HEK293T (cell line): ENCODE measurements around the gene ITGB5.

Source experiments
- CTCF ChIA-PET: fragments of 350-600 bp; formaldehyde crosslinking; extraction: SDS; loops from one replicate; lab custom pipeline; 2021; ENCODE audit warnings: antibody characterized with exemption, inconsistent platforms; lab: Yijun Ruan, JAX
- POLR2A ChIA-PET: fragments of 350-600 bp; formaldehyde crosslinking; extraction: SDS; loops from one replicate; lab custom pipeline; 2020; ENCODE audit warnings: antibody characterized with exemption, inconsistent platforms; lab: Yijun Ruan, JAX
- DNase-seq: peaks from one replicate; pipeline ENCODE4 v3.0.0; 2012; ENCODE audit warnings: mixed read lengths; ENCODE audit errors: extremely low spot score
- ARNT ChIP-seq: fragments of 450-650 bp; IDR thresholded peaks from 2 replicates; pipeline ENCODE4 v1.6.1; 2017; ENCODE audit warnings: mild to moderate bottlenecking
- BHLHE40 ChIP-seq: fragments of 450-650 bp; IDR thresholded peaks from 2 replicates; pipeline ENCODE4 v1.6.1; 2016; ENCODE audit warnings: mild to moderate bottlenecking, moderate library complexity, borderline replicate concordance
- CTBP1 ChIP-seq: fragments of 450-650 bp; IDR thresholded peaks from 2 replicates; pipeline ENCODE4 v1.6.1; 2016; ENCODE audit warnings: borderline replicate concordance
- ELF4 ChIP-seq: fragments of 450-650 bp; IDR thresholded peaks from 2 replicates; pipeline ENCODE4 v1.6.1; 2017; ENCODE audit warnings: antibody characterized with exemption
- FOXA1 ChIP-seq: fragments of 450-650 bp; IDR thresholded peaks from 2 replicates; pipeline ENCODE4 v1.6.1; 2016; ENCODE audit warnings: mild to moderate bottlenecking
- FOXK2 ChIP-seq: fragments of 450-650 bp; IDR thresholded peaks from 2 replicates; pipeline ENCODE4 v1.6.1; 2016; ENCODE audit warnings: mild to moderate bottlenecking
- FOXM1 ChIP-seq: fragments of 450-650 bp; IDR thresholded peaks from 2 replicates; pipeline ENCODE4 v1.6.1; 2017; ENCODE audit warnings: mild to moderate bottlenecking, borderline replicate concordance
- HDGF ChIP-seq: fragments of 450-650 bp; IDR thresholded peaks from 2 replicates; pipeline ENCODE4 v1.6.1; 2017; ENCODE audit warnings: antibody characterized with exemption, borderline replicate concordance
- L3MBTL2 ChIP-seq: fragments of 450-650 bp; conservative IDR thresholded peaks from 2 replicates; pipeline ENCODE4 v1.6.1; 2016; ENCODE audit warnings: mild to moderate bottlenecking
- LEF1 ChIP-seq: fragments of 450-650 bp; IDR thresholded peaks from 2 replicates; pipeline ENCODE4 v1.6.1; 2017; ENCODE audit warnings: mild to moderate bottlenecking, borderline replicate concordance
- NFRKB ChIP-seq: fragments of 450-650 bp; IDR thresholded peaks from 2 replicates; pipeline ENCODE4 v1.6.1; 2016; ENCODE audit warnings: mild to moderate bottlenecking, moderate library complexity
- SP1 ChIP-seq: fragments of 450-650 bp; IDR thresholded peaks from 2 replicates; pipeline ENCODE4 v1.6.1; 2017
- SUZ12 ChIP-seq: fragments of 450-650 bp; IDR thresholded peaks from 2 replicates; pipeline ENCODE4 v1.6.1; 2016; ENCODE audit warnings: mild to moderate bottlenecking
- TARDBP ChIP-seq: fragments of 450-650 bp; IDR thresholded peaks from 2 replicates; pipeline ENCODE4 v1.6.1; 2016
- ZNF384 ChIP-seq: fragments of 450-650 bp; IDR thresholded peaks from 2 replicates; pipeline ENCODE4 v1.6.1; 2016
- TF ChIP-seq, protein P1 (sequence below): fragments of 450-650 bp; IDR thresholded peaks from 2 replicates; pipeline ENCODE4 v1.6.1; 2016

ITGB5 gene

DNA sequence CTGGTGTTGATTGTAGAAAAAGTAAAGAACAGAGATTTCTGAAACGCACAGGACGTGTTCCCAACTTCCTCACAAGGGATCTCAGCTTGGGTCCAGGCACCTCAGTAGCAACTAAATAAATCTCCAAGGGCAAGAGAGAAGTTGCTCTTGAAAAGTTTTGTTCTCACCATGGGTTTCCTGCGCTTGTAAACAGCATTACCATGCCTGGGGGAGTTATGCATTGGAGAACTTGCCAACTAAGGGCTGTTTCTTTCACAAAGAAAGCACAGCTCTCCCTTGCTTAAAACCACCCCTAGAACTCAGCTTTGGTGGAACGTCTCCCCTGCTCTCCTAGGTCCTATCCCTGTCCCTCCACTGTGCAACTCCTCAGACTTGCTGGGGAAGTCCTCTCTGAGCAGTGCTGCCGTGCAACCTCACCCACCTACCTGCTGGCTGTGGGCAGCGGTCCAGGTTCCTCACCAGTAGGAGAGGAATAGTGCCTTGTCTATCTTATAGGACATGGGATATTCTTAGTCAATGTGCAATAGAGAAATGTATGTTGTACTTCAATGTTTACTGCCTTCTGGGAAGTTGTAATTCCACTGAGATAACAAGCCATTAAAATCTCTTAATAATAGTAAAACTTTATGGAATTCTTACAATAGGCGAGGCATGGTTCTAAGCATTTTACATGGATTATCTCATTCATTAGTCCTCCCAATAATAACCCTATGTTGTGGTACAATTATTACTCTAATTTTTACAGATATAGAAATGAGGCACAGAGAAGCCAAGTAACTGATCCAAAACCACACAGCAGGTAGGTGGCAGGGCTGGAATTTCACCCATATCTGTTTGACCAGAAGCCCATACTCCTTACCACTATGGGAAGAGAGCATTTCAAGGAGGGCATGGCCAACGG is 105.4 kb downstream of the ITGB5 start:
- CTCF ChIA-PET: interaction anchor here (0.6 kb wide), 3 partner anchors 18 to 640 kb away, joined by 3 to 4 read pairs (median 3); no protein-coding TSS in a partner anchor
- POLR2A ChIA-PET: no interaction called here
- no peak for DNase-seq
- TF ChIP-seq SP1: no peak
- no peak for TF ChIP-seq BHLHE40
- no peak for TF ChIP-seq FOXA1
- no peak for TF ChIP-seq FOXK2
- TF ChIP-seq TARDBP: no peak
- no peak for TF ChIP-seq ELF4
- TF ChIP-seq, protein P1, sequence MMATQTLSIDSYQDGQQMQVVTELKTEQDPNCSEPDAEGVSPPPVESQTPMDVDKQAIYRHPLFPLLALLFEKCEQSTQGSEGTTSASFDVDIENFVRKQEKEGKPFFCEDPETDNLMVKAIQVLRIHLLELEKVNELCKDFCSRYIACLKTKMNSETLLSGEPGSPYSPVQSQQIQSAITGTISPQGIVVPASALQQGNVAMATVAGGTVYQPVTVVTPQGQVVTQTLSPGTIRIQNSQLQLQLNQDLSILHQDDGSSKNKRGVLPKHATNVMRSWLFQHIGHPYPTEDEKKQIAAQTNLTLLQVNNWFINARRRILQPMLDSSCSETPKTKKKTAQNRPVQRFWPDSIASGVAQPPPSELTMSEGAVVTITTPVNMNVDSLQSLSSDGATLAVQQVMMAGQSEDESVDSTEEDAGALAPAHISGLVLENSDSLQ: no peak

DNA sequence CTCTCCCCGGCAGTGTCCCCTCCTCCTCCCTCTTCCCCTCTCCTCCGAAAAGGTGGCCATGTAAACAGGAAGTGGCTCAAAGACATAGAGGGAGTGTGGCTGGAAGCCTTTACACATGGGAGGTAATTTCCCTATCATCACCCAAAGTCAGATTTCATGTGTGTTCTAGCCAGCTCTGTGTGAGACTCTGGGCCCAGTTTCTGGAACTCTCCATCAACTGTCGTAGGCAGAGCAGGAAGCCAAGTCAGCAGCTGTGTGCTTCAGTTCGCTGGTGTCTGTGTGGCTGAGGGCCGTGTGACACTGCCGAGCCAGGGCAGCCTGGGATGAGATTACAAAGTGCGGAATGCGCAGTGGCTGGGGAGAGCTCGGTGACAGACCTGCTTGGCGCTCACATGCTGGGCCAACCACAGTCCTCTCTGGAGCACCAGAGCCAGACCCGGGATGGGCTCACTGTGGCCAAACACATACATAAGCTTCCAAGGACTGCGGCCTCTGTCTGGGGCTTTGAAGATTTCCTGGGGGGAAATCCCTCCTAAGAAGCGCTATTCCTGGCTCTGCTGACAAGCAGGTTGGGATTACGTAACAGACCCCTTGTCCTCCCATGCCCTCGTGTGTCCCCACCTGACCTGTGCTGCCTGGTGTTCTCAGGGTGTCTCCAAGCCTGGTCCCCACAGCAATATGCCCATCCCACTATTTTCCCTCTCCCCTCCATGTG is 106.2 kb downstream of the ITGB5 start:
- CTCF ChIA-PET: interaction anchor here (0.6 kb wide), 3 partner anchors 17 to 641 kb away, joined by 3 to 4 read pairs (median 3); no protein-coding TSS in a partner anchor
- POLR2A ChIA-PET: no interaction called here
- TF ChIP-seq HDGF (no peak), FOXA1 (no peak), FOXK2 (no peak)
- no peak for DNase-seq

DNA sequence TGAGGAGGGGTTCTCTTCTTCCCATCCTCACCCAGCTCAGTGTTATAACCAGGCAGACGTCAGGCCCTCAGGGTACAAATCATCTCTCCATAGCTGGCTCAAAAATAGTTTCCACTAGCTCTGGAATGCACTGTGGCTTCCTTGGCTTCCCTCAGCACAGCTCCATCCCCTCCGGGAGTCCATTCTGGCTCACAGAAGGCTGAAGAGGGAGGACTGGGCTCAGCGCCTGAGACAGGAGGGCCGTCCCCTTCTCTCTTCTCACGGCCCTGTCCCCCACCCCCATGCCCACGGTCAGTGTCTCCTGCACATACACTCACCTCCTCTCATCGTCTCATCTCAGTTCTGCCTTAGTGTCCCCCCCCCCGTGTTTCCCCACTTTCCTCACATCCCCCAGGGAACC is 106.8 kb downstream of the ITGB5 start:
- ChIA-PET CTCF (no interaction called here), POLR2A (no interaction called here)
- DNase-seq: no peak
- TF ChIP-seq CTBP1 (no peak), ZNF384 (no peak), L3MBTL2 (no peak), LEF1 (no peak), BHLHE40 (no peak), ARNT (no peak), SP1 (no peak), ELF4 (no peak), FOXM1 (no peak), NFRKB (no peak), FOXK2 (no peak), FOXA1 (no peak), SUZ12 (no peak), TARDBP (no peak), HDGF (no peak)
- TF ChIP-seq, protein P1: no peak

DNA sequence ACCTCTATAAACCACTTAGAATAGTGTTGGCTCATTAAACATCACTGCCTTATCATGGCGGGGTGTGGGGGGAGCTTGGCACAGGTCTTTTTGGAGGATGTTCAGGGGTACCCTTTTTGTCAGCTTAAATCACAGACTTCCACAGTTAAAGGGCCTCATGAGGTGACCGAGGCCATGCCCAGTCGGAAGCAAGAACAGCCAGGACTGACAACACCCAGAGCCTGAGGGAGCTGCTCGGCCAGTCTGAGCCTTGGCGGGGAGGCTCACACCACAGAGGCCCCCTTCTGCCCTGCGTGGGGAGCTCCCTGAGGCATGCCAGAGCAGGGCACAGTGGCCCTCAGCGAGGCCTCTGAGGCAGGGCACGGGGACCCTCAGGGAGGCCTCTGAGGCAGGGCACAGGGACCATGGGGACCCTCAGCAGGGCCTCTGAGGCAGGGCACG is 107.4 kb downstream of the ITGB5 start:
- POLR2A ChIA-PET: no interaction called here
- TF ChIP-seq, protein P1: no peak
- TF ChIP-seq ARNT: no peak
- TF ChIP-seq FOXK2: no peak
- TF ChIP-seq SP1: no peak
- no peak for TF ChIP-seq NFRKB
- no peak for TF ChIP-seq L3MBTL2
- TF ChIP-seq FOXM1: no peak
- no peak for TF ChIP-seq TARDBP
- no peak for TF ChIP-seq ZNF384
- TF ChIP-seq CTBP1: no peak
- no peak for TF ChIP-seq ELF4
- TF ChIP-seq FOXA1: no peak
- CTCF ChIA-PET: no interaction called here
- DNase-seq: no peak

DNA sequence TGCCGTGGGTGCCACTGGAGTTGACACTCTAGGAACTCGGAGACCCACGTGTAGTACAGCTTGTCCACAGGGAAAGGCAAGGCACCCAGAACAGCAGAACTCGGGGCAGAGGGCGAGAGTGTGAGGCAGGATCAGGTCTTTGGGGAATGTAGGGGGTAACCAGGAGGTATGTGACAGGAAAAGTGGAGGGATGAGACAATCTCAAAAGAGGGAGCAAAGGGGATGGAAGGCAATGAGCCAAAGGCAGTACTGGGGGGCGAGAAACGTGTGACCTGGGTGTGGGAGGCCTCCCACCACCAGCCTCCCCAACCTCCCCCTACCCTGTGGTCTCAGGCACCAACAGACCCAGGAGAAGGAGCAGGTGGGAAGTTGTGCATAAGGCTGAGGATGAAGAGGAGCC is 108.0 kb downstream of the ITGB5 start:
- TF ChIP-seq ARNT (no peak), ZNF384 (no peak), HDGF (no peak), FOXA1 (no peak), ELF4 (no peak), BHLHE40 (no peak), CTBP1 (no peak), FOXK2 (no peak), L3MBTL2 (no peak), FOXM1 (no peak), TARDBP (no peak)
- TF ChIP-seq, protein P1: no peak
- no peak for DNase-seq
- CTCF ChIA-PET: interaction anchor here (1.4 kb wide), 1 partner anchor 10 kb away, joined by 4 read pairs; no protein-coding TSS in a partner anchor
- POLR2A ChIA-PET: no interaction called here
